HEK293T (cell line): ENCODE results near the gene RTKN.

Experiments
- CTCF ChIA-PET: fragments of 350-600 bp; formaldehyde crosslinking; extraction: SDS; loops from one replicate; lab custom pipeline; 2021; ENCODE audit warnings: antibody characterized with exemption, inconsistent platforms; lab: Yijun Ruan, JAX
- POLR2A ChIA-PET: fragments of 350-600 bp; formaldehyde crosslinking; extraction: SDS; loops from one replicate; lab custom pipeline; 2020; ENCODE audit warnings: antibody characterized with exemption, inconsistent platforms; lab: Yijun Ruan, JAX
- DNase-seq: peaks from one replicate; pipeline ENCODE4 v3.0.0; 2012; ENCODE audit warnings: mixed read lengths; ENCODE audit errors: extremely low spot score
- ARNT ChIP-seq: fragments of 450-650 bp; IDR thresholded peaks from 2 replicates; pipeline ENCODE4 v1.6.1; 2017; ENCODE audit warnings: mild to moderate bottlenecking
- CTBP1 ChIP-seq: fragments of 450-650 bp; IDR thresholded peaks from 2 replicates; pipeline ENCODE4 v1.6.1; 2016; ENCODE audit warnings: borderline replicate concordance
- ELF4 ChIP-seq: fragments of 450-650 bp; IDR thresholded peaks from 2 replicates; pipeline ENCODE4 v1.6.1; 2017; ENCODE audit warnings: antibody characterized with exemption
- FOXA1 ChIP-seq: fragments of 450-650 bp; IDR thresholded peaks from 2 replicates; pipeline ENCODE4 v1.6.1; 2016; ENCODE audit warnings: mild to moderate bottlenecking
- HDGF ChIP-seq: fragments of 450-650 bp; IDR thresholded peaks from 2 replicates; pipeline ENCODE4 v1.6.1; 2017; ENCODE audit warnings: antibody characterized with exemption, borderline replicate concordance
- L3MBTL2 ChIP-seq: fragments of 450-650 bp; conservative IDR thresholded peaks from 2 replicates; pipeline ENCODE4 v1.6.1; 2016; ENCODE audit warnings: mild to moderate bottlenecking
- LEF1 ChIP-seq: fragments of 450-650 bp; IDR thresholded peaks from 2 replicates; pipeline ENCODE4 v1.6.1; 2017; ENCODE audit warnings: mild to moderate bottlenecking, borderline replicate concordance
- NFRKB ChIP-seq: fragments of 450-650 bp; IDR thresholded peaks from 2 replicates; pipeline ENCODE4 v1.6.1; 2016; ENCODE audit warnings: mild to moderate bottlenecking, moderate library complexity
- SP1 ChIP-seq: fragments of 450-650 bp; IDR thresholded peaks from 2 replicates; pipeline ENCODE4 v1.6.1; 2017
- SUZ12 ChIP-seq: fragments of 450-650 bp; IDR thresholded peaks from 2 replicates; pipeline ENCODE4 v1.6.1; 2016; ENCODE audit warnings: mild to moderate bottlenecking
- TARDBP ChIP-seq: fragments of 450-650 bp; IDR thresholded peaks from 2 replicates; pipeline ENCODE4 v1.6.1; 2016
- ZNF384 ChIP-seq: fragments of 450-650 bp; IDR thresholded peaks from 2 replicates; pipeline ENCODE4 v1.6.1; 2016
- TF ChIP-seq, protein P1 (sequence below): fragments of 450-650 bp; IDR thresholded peaks from 2 replicates; pipeline ENCODE4 v1.6.1; 2016

RTKN gene

DNA sequence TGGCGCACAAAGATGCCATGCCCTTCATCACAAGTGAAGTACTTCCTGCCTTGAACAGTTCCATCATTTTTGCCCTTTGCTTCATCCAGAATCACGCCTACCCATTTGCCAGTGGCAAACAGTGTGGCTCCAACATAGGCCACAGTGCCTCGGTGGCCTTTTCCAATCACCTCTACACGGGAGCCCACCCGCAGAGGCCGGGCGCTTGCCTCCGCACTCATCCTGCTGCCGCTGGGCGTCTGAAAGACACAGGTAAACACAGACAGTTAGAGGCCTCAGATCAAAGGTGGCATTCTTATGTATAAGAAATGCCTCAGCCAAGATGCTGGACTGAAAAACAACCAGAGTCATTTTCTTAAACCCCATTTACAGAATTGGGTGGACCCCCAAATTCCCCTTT lies 63.7 kb downstream of the RTKN start:
- CTCF ChIA-PET, result no interaction called here

DNA sequence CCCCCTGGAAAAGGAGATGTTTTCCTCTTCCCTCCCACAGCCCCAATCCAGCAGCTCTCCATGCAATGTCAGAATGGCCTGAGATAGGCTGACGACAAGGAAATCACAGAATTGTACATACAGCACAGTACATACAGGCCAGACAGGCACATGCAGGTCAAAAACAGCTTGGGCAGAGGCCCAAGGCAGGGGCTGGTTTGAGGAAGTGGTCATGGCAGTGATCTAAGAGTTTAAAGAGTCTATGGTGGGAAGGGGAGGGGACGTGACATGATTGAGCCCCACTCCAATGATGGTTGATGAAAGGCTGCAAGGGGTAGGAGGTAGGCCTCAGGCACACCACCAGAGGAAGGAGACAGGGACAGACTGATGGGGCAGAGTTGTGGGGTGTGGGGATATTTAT lies 65.9 kb downstream of the RTKN start:
- CTCF ChIA-PET, result no interaction called here
- DNase-seq, result no peak
- POLR2A ChIA-PET, result interaction anchor here (1.2 kb wide), 2 partner anchors 12 to 16 kb away, joined by 3 to 6 read pairs; no protein-coding TSS in a partner anchor
- TF ChIP-seq ELF4 (no peak), NFRKB (no peak), ARNT (no peak), SP1 (no peak), FOXA1 (no peak), L3MBTL2 (no peak), SUZ12 (no peak), LEF1 (no peak), TARDBP (no peak), CTBP1 (no peak)
- TF ChIP-seq, protein P1, sequence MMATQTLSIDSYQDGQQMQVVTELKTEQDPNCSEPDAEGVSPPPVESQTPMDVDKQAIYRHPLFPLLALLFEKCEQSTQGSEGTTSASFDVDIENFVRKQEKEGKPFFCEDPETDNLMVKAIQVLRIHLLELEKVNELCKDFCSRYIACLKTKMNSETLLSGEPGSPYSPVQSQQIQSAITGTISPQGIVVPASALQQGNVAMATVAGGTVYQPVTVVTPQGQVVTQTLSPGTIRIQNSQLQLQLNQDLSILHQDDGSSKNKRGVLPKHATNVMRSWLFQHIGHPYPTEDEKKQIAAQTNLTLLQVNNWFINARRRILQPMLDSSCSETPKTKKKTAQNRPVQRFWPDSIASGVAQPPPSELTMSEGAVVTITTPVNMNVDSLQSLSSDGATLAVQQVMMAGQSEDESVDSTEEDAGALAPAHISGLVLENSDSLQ, result no peak

More for the DNA sequence above, 63.7 kb downstream of the RTKN start:
- TF ChIP-seq, protein P1, result no peak
- TF ChIP-seq HDGF (no peak), ZNF384 (no peak)
- DNase-seq, result no peak
- POLR2A ChIA-PET, result no interaction called here
